Measurements from ENCODE around the gene C1orf116.

DNA sequence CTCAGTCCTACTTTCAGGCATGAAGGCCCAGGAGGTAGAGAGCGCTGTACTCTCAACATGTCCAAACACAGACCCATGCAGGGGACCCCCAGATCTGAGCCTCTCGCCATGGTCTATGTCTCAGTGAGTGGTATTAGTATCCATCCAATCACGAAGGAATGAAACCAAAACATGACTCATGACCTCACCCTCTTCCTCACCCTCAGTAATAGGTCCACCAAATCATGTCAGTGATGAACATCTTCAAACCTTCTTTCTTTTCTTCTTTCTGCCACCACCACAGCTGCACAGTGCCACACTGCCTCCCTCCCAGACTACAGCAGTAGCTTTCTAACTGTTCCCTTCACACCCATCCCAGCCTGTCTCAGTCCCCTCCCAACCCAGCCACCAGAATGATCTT is 16.8 kb downstream of the C1orf116 start:
- TF ChIP-seq, protein P1, sequence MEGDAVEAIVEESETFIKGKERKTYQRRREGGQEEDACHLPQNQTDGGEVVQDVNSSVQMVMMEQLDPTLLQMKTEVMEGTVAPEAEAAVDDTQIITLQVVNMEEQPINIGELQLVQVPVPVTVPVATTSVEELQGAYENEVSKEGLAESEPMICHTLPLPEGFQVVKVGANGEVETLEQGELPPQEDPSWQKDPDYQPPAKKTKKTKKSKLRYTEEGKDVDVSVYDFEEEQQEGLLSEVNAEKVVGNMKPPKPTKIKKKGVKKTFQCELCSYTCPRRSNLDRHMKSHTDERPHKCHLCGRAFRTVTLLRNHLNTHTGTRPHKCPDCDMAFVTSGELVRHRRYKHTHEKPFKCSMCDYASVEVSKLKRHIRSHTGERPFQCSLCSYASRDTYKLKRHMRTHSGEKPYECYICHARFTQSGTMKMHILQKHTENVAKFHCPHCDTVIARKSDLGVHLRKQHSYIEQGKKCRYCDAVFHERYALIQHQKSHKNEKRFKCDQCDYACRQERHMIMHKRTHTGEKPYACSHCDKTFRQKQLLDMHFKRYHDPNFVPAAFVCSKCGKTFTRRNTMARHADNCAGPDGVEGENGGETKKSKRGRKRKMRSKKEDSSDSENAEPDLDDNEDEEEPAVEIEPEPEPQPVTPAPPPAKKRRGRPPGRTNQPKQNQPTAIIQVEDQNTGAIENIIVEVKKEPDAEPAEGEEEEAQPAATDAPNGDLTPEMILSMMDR (IDR thresholded peaks at IDR 0.05): no peak
- no peak for TF ChIP-seq POLR2A (IDR thresholded peaks at IDR 0.05)
